ENCODE results near the gene FAM114A1. TPM values are rescaled to one million over a fixed set of nuclear protein-coding genes. Genes with fewer than 3 reads are reported as not detected.

Gene FAM114A1
- total and polyA plus RNA-seq, 2 of the 4 experiments (the other 2 are of a cell fraction): 135 to 649 TPM

DNA sequence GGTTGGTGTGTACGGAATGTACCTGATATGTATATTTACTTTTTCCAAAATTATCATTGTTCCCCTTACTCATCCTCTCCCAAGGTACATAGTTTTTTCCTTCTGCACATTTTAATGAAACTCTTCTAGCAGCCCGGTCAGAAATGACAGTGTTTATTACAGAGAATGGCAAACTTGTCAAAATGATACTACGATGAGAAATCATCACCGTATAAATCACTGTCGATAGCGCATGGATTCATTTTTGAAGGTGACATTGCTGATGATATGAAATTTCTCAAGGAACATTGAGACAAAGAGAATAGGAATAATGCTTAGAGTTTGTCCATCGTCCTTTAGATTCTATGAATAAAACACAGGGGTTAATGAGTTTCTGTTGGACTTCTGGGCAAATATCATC, 30.6 kb downstream of the FAM114A1 start:
- DNase-seq (no peak), ATAC-seq (ENCODE audit: low read depth) (no peak)
- H3K27ac ChIP-seq (ENCODE audit: insufficient read depth, low read length): no peak overlapping the region
- H2BK5ac ChIP-seq (ENCODE audit: low read depth, low read length, poor library complexity, severe bottlenecking): no peak overlapping the region
- H4K20me1 ChIP-seq (ENCODE audit: insufficient read depth, low read length): peaks cover 25% of the 10 kb centered on the region; the same call in 1 of the 2 replicates
- H3K14ac ChIP-seq (replicated peaks; ENCODE audit: low read depth, low read length): no peak overlapping the region
- no peak overlapping the region for H2AK5ac ChIP-seq (ENCODE audit: low read depth, low read length)
- H2AK9ac ChIP-seq (replicated peaks; ENCODE audit: low read depth, low read length, poor library complexity): no peak overlapping the region
- H3K9me1 ChIP-seq (ENCODE audit: insufficient read depth, low read length): peaks cover 8% of the 10 kb centered on the region; the same call in 1 of the 2 replicates
- H4K5ac ChIP-seq (ENCODE audit: low read depth, low read length): no peak overlapping the region
- H2BK20ac ChIP-seq (ENCODE audit: low read depth, low read length): no peak overlapping the region
- H3K27me3 ChIP-seq (ENCODE audit: control insufficient read depth, insufficient read depth, low read length): no peaks in the 10 kb centered on the region
- H2AFZ ChIP-seq (replicated peaks; ENCODE audit: low read length, poor library complexity): no peak overlapping the region
- H4K8ac ChIP-seq (ENCODE audit: low read depth in 2 of 2, low read length in 2 of 2): 0 out of 4 replicates have a peak overlapping the region, but pooled peaks of 1 of the 2 experiments have one; percentile 21
- intact Hi-C loops (cut with micrococcal nuclease) (no loop called here), dilution Hi-C loops (cut with HindIII; ENCODE audit: low sequenced_read_pairs, unreplicated experiment) (no loop called here), in situ Hi-C loops (cut with MboI; ENCODE audit: low sequenced_read_pairs) (no loop called here)
- H3K4me1 ChIP-seq (ENCODE audit: control insufficient read depth, insufficient read depth, low read length): peaks cover 6% of the 10 kb centered on the region
- H3K18ac ChIP-seq (ENCODE audit: low read depth, low read length): no peak overlapping the region
- H2BK15ac ChIP-seq (ENCODE audit: low read depth, low read length): no peak overlapping the region
- no peak overlapping the region for H3K4ac ChIP-seq (ENCODE audit: low read depth, low read length)
- BruUV-seq (replicated peaks): no TSS peak
- no peak overlapping the region for H3K56ac ChIP-seq (ENCODE audit: extremely low read depth, insufficient read depth, low read length)
- no peak overlapping the region for H4K91ac ChIP-seq (ENCODE audit: insufficient read depth, low read depth, low read length)
- no peak for TF ChIP-seq RAD21 (IDR thresholded peaks at IDR 0.05; ENCODE audit: low read length)
- no peak for TF ChIP-seq BHLHE40 (IDR thresholded peaks at IDR 0.05; ENCODE audit: low read depth, low read length)
- peaks cover 39% of the 10 kb centered on the region for H3K36me3 ChIP-seq (ENCODE audit: control insufficient read depth, insufficient read depth, low read length)
- CTCF ChIA-PET: interaction anchor here (1.2 kb wide), 1 partner anchor 236 kb away, joined by 5 read pairs; no protein-coding TSS in a partner anchor
- H2BK120ac ChIP-seq (ENCODE audit: low read depth, low read length): no peak overlapping the region
- peaks cover 50 to 82% of the 10 kb centered on the region in 2 experiments for H3K79me1 ChIP-seq (ENCODE audit: low read depth in 1 of 2, low read length in 2 of 2)
- H3K23ac ChIP-seq (ENCODE audit: low read depth, low read length): no peak overlapping the region
- POLR2A ChIA-PET (ENCODE audit: unreplicated experiment): no interaction called here
- no peak overlapping the region for H3K4me2 ChIP-seq (ENCODE audit: low read depth, low read length)
- H3K9me3 ChIP-seq (ENCODE audit: control insufficient read depth, insufficient read depth, low read length): no peaks in the 10 kb centered on the region
- no CpG with 5 or more reads among the region's 7 CpGs for WGBS, 2 experiments (ENCODE audit: extremely low coverage in 2 of 2, insufficient read length in 1 of 2)
- H3K4me3 ChIP-seq (ENCODE audit: insufficient read depth, low read depth, low read length): no peak overlapping the region
- H3K9ac ChIP-seq (ENCODE audit: low read depth, low read length): no peak overlapping the region
